Measurements from ENCODE around the gene SRC. TPM values are rescaled to one million over a fixed set of nuclear protein-coding genes. Genes with fewer than 3 reads are reported as not detected.

Gene SRC
- total RNA-seq, 4 donors from 2014 or later, result 17.1 to 23.7 (median 17.8) TPM

DNA sequence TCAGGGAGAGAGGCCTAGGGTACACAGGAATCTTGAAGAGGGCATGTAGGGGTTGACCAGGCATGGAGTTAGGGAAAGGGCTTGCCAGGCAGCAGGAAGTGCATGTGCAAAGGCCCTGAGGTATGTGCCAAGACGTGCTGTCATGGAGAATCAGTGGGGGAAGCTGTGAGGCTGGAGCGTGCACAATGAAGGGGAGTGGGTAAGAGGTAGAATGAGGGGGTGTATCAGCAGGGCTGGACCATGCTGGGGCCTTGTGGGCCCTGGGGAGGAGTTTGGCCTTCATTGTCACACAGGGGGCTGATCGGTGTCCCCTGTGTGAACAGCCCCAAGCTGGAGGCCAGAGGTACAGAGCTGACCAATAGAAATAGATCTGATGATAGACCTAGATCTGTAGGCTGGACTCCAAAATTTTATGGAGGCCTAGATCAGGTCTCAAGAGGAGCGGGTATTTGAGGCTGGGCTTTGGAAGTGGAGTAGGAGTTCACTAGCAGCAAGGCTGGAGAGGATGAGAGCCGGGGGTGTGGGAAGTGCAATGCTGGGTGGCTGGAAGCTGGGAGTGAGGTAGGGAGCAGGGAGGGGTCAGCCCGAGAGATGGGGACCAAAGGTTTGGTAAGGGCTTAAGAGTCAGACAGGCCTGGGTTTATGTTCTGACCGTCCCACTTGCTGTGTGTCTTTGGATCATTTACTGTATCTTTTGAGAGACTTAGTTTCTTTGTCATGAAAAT is 3.0 kb downstream of the SRC start:
- no peak for TF ChIP-seq POLR2A (IDR thresholded peaks at IDR 0.05)
- TF ChIP-seq, protein P1, sequence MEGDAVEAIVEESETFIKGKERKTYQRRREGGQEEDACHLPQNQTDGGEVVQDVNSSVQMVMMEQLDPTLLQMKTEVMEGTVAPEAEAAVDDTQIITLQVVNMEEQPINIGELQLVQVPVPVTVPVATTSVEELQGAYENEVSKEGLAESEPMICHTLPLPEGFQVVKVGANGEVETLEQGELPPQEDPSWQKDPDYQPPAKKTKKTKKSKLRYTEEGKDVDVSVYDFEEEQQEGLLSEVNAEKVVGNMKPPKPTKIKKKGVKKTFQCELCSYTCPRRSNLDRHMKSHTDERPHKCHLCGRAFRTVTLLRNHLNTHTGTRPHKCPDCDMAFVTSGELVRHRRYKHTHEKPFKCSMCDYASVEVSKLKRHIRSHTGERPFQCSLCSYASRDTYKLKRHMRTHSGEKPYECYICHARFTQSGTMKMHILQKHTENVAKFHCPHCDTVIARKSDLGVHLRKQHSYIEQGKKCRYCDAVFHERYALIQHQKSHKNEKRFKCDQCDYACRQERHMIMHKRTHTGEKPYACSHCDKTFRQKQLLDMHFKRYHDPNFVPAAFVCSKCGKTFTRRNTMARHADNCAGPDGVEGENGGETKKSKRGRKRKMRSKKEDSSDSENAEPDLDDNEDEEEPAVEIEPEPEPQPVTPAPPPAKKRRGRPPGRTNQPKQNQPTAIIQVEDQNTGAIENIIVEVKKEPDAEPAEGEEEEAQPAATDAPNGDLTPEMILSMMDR (IDR thresholded peaks at IDR 0.05), result no peak
- no peaks in the 10 kb centered on the region for H3K27me3 ChIP-seq
- 81 to 96% methylated on average over 7 of the region's 7 CpGs for WGBS, 2 donors
- peaks cover 4 to 9% of the 10 kb centered on the region in 2 donors for H3K4me1 ChIP-seq
- H3K27ac ChIP-seq, result no peak overlapping the region
- no peak for DNase-seq
- intact Hi-C loops (cut with DNase I), result no loop called here
- no peaks in the 10 kb centered on the region for H3K9me3 ChIP-seq
- no peak overlapping the region for H3K4me3 ChIP-seq (replicated peaks in 1 of 3)
- no peaks in the 10 kb centered on the region for H3K36me3 ChIP-seq

DNA sequence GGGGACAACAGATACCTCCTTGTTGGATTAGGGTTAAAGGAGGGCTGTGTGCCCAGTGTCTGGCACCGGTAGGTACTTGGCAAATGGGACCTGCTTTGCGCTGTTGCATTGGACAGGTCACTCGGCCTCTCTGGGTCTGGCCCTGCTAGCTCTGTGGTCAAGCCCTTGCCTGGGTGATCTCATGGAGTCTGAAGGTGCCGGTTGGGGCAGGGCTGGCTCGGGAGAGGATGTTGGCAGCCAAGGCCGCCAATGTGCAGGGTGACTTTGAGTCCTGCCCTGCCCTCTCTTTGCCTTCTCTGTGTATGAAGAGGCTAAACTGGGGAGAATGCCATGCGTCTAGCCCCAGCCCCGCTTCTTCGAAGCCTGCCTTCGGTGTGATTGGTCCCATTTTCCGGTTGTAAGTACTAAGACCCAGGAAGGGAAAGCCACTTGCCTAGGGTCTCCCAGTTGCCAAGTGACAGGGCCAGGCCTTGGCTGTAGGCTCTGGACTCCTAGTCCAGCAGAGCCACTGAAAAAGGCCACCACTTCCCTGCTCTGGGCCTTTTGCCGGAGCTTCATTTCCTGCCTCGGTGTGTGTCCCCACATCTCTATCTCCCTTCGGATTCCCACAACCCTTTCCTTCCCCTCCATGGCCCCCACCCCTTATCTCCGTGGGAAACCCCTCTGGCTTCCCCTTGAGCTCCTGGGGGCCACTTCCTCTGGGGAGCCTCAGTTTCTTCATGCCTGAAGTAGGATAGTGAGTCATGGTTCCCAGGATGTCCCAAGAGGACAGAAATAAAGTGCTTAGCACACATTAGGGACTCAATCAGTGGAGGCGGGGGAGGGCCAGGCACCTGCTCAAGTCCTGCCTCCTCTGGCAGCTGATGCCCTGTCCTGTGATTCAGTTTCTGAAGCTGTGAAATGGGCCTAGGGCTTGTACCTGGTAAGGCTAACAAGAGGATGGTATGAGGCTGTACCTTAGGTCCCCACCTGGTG is 3.9 kb downstream of the SRC start:
- TF ChIP-seq POLR2A (IDR thresholded peaks at IDR 0.05), result no peak
- TF ChIP-seq, protein P1 (IDR thresholded peaks at IDR 0.05), result no peak
- Histone ChIP-seq H3K9me3 (no peaks in the 10 kb centered on the region), H3K27ac (no peak overlapping the region), H3K4me1 (peaks cover 4 to 9% of the 10 kb centered on the region in 2 donors), H3K27me3 (no peaks in the 10 kb centered on the region), H3K4me3 (replicated peaks in 1 of 3) (no peak overlapping the region), H3K36me3 (no peaks in the 10 kb centered on the region)
- WGBS, 2 donors, result 75 to 86% methylated on average over 12 to 13 of the region's 16 CpGs
- DNase-seq, result no peak
- intact Hi-C loops (cut with DNase I), result no loop called here

DNA sequence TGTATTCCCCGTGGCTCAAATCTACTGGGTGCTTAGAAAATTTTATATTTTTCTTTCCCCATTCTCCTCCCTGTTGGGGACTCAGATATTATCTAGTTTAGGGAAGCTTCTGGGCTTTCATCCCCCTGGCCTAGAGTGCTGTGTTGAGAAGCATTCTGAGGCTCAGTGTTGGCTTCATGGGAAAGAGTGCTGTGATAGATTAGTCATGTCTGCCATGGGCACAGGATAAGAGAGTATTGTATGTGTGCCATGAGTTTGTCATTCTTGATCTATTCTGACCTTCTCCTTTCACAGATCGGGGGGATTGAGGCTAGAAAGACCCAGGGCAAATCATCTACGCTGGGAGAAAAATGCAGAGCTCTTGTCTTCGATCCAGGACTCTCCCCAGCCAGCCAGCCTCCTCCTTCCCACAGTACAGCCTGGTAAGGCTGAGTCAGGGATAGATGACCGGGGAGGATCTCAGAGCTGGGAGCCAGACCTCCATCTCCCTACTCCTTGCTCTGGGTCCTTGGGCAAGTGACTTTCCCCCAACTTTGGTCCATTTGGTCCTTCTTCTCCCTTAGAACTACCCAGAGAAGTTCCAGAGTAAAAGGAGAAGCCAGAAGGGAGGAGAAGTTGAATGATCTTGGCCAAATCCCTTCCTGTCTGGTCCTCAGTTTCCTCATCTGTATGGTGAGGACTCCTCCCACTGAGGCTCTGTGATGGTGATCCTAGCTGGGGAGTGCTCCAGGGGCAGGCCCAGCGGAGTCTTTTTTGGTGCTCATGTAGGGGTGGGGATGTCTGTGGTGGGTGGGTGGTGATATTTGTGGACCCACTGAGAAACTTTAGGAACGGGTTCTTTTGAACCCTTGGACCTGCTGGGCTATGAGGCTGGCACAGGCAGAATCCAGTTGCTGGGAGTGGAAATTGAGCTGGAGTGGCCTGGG is 5.0 kb downstream of the SRC start:
- whole genome bisulfite sequencing, 2 donors, result 92% methylated on average over 6 to 7 of the region's 7 CpGs
- no peak for DNase-seq
- TF ChIP-seq POLR2A (IDR thresholded peaks at IDR 0.05), result no peak
- TF ChIP-seq, protein P1 (IDR thresholded peaks at IDR 0.05), result no peak
- Histone ChIP-seq H3K9me3 (no peaks in the 10 kb centered on the region), H3K4me3 (replicated peaks in 1 of 3) (no peak overlapping the region), H3K4me1 (peaks cover under 1 to 6% of the 10 kb centered on the region in 2 donors), H3K36me3 (no peaks in the 10 kb centered on the region), H3K27me3 (no peaks in the 10 kb centered on the region), H3K27ac (no peak overlapping the region)
- intact Hi-C loops (cut with DNase I), result no loop called here

DNA sequence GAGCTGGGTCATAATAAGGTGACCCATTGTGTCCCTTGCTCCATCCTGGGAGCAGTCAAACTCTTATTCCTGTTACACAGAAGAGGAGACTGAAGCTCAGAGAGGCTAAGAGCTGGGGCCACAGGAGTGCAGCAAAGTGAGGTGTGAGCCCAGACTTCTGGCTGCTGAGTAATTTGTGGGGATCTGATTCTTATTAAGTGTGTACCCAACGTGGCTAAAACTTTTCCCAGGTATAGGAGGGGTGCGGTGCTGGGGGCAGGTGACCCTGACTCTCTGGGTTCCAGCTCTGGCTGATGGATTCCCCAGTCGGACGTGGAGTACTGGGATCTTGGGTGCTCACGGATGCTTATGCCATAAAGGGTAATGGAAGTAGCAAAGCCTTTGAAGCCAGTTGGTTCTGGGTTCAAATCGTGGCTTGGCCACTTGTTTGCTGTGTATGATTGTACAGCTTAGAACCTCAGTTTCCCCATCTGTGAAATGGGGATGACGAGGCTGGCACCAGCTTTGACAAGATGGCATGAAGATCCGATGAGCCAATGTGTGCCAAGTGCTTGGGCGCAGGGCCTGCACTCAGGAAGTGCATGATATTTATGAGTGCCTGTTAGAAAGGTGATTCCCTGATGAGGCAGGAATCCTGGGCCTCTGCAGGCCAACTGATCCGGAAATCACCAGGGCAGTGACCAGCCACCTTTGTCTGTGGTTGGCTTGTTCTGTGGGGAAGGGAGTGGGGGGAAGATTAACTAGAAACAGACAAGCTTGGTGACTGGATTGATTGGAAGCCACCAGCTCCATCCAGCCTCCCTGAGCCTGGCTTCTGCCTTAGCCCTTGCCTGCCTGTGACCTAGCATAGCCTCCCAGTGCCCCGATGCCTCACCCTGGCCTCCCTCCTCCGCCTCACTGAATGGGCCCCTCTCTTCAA is 6.0 kb downstream of the SRC start:
- TF ChIP-seq POLR2A (IDR thresholded peaks at IDR 0.05), result no peak
- TF ChIP-seq, protein P1 (IDR thresholded peaks at IDR 0.05), result no peak
- DNase-seq, result no peak
- Histone ChIP-seq H3K4me1 (peaks cover 0 to 6% of the 10 kb centered on the region in 2 donors), H3K9me3 (no peaks in the 10 kb centered on the region), H3K4me3 (replicated peaks in 1 of 3) (no peak overlapping the region), H3K27me3 (no peaks in the 10 kb centered on the region), H3K27ac (no peak overlapping the region), H3K36me3 (no peaks in the 10 kb centered on the region)
- 91 to 92% methylated on average over 10 to 12 of the region's 12 CpGs for WGBS, 2 donors
- intact Hi-C loops (cut with DNase I), result no loop called here

Measured in thyroid gland (tissue), 4 donors.